GM12864 (cell line): Measurements from ENCODE around the gene GSG1L.

Experiments
- DNase-seq: peaks from one replicate; pipeline ENCODE4 v3.0.0-alpha.2; 2011; ENCODE audit warnings: low read depth
- H3K4me3 ChIP-seq: 2 replicates; pipeline ENCODE4 v1.5.1; 2011; ENCODE audit warnings: mild to moderate bottlenecking, low read depth, low read length, control low read depth
- TF ChIP-seq, protein P1 (sequence below): IDR thresholded peaks from 2 replicates; pipeline ENCODE4 v1.5.1; 2011; ENCODE audit warnings: low read depth, mild to moderate bottlenecking, moderate library complexity, low read length, control low read depth, inconsistent platforms; ENCODE audit errors: missing control alignments

Gene GSG1L

GRCh38 chr16:28041615-28042014, 21.9 kb downstream of the GSG1L start:
- TF ChIP-seq, protein P1, sequence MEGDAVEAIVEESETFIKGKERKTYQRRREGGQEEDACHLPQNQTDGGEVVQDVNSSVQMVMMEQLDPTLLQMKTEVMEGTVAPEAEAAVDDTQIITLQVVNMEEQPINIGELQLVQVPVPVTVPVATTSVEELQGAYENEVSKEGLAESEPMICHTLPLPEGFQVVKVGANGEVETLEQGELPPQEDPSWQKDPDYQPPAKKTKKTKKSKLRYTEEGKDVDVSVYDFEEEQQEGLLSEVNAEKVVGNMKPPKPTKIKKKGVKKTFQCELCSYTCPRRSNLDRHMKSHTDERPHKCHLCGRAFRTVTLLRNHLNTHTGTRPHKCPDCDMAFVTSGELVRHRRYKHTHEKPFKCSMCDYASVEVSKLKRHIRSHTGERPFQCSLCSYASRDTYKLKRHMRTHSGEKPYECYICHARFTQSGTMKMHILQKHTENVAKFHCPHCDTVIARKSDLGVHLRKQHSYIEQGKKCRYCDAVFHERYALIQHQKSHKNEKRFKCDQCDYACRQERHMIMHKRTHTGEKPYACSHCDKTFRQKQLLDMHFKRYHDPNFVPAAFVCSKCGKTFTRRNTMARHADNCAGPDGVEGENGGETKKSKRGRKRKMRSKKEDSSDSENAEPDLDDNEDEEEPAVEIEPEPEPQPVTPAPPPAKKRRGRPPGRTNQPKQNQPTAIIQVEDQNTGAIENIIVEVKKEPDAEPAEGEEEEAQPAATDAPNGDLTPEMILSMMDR, result no peak
- no peak overlapping the region for H3K4me3 ChIP-seq
- no peak for DNase-seq

DNA sequence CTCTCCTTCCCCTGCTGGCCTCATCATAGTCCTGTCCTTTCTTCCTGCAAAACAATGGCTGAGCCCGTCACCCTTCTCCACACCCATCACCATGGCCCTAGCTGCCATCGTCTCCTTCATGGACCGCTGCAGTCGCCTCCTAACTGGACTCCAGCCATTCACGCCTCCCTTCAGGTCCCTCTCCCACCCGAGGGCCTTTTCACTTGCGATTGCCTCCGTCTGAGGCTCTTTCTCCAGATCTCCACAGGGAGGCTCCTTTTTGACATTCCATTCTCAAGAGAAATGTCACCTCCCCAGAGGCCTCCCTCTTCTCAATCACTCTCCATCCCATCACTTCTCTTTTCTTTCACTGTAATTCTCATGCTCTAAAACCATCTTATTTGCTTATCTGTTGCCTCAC, 23.5 kb downstream of the GSG1L start:
- no peak for DNase-seq
- H3K4me3 ChIP-seq, result no peak overlapping the region
- TF ChIP-seq, protein P1, result no peak

DNA sequence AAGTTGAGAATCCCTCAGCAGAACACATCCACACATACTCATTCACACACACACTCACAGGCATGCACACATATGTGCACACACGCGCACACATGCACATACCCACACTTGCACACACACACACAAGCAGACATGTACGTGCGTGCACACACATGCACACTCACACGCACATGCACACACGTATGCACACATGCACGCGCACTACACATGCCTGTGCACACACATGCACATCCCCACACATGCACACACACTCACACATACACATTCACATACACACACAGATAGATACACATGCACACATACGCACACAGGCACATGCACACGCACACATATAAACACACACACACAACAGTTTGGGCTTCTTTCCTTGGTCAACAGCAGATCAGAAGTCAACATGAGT, 24.0 kb downstream of the GSG1L start:
- TF ChIP-seq, protein P1, result no peak
- H3K4me3 ChIP-seq, result no peak overlapping the region
- DNase-seq, result peak; percentile 4

- DNase-seq, result no peak
- TF ChIP-seq, protein P1, result no peak
- H3K4me3 ChIP-seq, result no peak overlapping the region
Measured at GRCh38 chr16:28038409-28038808, 25.1 kb downstream of the GSG1L start.

DNA sequence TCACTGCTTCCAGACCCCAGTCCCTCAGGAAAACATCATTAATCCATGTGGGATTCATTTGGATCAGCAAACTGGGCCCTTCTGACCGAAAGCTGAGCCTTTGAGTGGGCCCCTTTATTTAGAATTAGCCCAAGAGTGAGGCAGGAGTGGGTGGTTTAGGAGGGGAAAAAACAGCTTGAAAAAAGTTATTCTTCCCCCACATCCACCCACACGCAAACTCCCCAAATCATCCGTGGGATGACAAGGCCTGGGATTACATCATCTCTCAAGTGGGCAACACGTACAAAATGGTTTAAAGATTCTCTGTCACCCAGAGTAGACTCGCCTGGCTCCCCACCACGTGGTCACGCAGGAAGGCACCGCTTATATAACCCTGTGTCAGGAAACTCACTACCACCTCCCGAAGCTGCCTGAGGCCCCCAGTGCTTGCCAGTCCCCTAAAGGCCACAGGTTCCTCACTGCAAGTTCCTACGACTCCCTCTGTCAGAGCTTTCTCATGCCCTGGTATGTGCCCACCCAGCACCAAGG, 27.6 kb downstream of the GSG1L start:
- TF ChIP-seq, protein P1, result no peak
- H3K4me3 ChIP-seq, result no peak overlapping the region
- no peak for DNase-seq

DNA sequence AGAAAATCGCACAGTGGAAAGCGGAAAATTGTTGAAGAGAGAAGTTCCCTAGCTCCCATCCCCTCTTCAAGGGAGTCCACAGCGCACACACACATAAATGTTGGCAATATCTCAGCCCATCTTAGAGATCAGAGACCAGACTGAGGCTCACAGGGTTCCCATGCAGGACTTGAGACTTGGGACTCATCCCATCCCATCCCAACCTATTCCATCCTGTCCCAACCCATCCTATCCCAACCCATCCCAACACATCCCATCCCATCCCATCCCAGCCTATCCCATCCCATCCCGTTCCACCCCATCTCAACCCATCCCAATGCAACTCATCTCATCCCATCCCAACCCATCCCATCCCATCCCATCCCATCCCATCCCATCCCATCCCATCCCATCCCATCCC, 29.6 kb downstream of the GSG1L start:
- TF ChIP-seq, protein P1, result no peak
- H3K4me3 ChIP-seq, result no peak overlapping the region
- DNase-seq, result no peak

DNA sequence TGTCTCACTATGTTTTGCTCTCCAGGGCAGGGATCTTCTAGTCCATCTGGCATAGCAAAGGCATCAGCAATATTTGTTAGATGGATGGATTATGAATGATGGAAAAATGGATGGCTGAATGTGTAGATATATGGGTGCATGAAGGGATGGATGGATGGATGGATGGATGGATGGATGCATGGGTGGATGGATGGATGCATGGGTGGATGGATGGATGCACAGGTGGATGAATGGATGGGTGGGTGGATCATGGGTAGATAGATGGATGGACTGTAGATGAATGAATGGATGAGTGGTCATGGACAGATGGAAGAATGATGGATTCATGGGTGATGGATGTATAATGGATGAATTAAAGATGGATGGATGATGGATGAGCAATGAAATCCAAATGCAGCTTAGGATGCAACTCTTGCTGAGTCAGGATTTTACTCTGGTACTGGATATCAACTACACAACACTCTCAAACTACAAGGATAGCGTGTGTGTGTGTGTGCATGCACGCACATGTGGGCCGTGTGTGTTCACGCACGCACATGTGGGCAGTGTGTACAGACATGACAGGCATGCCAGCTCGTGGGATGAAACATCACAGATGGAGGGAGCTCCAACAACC, 34.0 kb downstream of the GSG1L start:
- TF ChIP-seq, protein P1, result no peak

More for the DNA sequence above, 34.0 kb downstream of the GSG1L start:
- no peak for DNase-seq
- H3K4me3 ChIP-seq, result no peak overlapping the region
